HG03196 (cell line): ENCODE data around the gene C11orf16.
"Not testable (repeated sequence)": the region's sequence is repeated elsewhere in the genome, so short reads cannot be mapped to it uniquely, and the experiment has no call there.

Experiments
- ATAC-seq: cut with Tn5 transposase; IDR thresholded peaks from one replicate; pipeline ENCODE4 v1.9.1; 2021; ENCODE audit not compliant: unreplicated experiment

Gene C11orf16

DNA sequence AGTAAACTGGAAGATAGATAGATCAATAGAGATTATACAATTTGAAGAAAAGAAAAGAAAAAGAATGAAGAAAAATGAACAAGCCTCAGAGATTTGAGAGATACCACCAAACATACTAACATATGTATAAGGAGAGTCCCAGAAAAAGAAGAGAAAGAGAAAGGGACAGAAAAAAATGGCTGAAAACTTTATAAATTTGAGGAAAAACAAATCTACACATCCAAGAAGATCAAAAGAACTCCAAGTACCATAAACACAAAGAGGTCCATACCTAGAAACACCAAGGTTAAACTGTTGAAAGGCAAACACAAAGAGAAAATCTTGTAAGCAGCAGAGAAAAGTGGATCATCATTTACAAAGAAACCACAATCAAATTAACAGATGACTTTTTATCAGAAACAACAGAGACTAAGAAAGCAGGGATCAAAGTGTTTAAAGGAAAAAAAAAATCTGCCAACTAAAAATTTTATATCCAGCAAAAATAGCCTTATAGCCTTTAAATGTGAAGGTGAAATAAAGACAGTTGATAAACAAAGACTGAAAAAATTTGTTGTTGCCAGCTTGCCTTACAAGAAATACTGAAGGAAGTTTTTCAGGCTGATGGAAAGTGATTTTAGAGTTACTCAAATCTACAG is 33.5 kb downstream of the C11orf16 start:
- ATAC-seq, result no peak

DNA sequence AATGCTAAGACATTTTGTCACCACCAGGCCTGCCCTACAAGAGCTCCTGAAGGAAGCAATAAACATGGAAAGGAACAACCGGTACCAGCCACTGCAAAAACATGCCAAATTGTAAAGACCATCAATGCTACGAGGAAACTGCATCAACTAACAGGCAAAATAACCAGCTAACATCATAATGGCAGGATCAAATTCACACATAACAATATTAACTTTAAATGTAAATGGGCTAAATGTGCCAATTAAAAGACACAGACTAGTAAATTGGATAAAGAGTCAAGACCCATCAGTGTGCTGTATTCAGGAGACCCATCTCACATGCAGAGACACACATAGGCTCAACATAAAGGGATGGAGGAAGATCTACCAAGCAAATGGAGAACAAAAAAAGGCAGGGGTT is 41.6 kb downstream of the C11orf16 start:
- ATAC-seq, result not testable (repeated sequence)

DNA sequence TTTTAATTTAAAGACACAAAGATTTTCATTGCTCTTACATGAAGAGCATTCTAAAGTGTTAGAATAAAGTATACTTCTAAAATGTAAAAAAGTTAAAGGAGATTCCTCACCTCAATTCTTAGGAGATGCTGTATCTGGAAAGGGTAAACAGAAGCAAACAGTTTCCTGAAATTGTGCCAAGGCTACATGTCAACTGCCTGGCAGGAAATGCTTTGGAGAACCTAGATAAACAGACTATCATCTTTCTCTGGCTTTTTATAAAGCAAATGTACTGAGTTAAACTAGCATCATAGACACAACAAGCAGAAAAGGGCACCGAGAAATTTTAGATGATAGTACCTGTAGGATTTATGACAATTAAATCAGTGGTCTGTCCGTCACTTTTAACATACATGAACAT is 46.4 kb downstream of the C11orf16 start:
- ATAC-seq, result no peak

DNA sequence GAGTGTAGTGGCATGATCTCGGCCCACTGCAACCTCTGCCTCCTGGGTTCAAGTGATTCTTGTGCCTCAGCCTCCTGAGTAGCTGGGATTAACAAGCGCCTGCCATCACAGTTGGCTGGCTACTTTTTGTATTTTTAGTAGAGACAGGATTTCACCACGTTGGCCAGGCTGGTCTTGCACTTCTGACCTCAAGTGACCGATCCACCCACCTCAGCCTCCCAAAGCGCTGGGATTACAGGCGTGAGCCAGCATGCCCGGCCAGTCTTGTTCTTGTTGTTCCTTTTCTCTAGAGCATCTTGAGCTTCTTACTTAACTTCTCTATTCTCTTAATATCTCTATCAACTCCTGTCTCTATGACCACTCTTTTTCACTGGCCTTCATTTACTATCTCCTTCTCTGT is 51.2 kb downstream of the C11orf16 start:
- ATAC-seq, result not testable (repeated sequence)

DNA sequence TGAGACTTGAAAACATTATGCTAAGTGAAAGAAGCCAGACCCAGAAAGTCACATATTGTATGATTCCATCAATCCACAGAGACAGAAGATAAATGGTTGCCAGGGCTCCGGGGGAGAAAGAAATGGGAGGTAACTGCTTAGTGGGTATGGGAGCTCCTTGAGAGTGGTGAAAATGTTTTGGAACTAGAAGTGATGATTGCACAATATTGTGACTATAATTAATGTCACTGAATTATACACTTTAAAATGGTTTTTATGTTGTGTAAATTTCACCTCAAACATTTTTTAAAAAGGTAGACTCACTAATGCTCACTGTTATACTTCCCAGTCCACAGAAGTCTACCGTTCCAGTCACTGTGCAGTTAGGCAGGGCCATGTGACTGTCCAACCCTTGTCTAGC is 54.0 kb downstream of the C11orf16 start:
- no peak for ATAC-seq

DNA sequence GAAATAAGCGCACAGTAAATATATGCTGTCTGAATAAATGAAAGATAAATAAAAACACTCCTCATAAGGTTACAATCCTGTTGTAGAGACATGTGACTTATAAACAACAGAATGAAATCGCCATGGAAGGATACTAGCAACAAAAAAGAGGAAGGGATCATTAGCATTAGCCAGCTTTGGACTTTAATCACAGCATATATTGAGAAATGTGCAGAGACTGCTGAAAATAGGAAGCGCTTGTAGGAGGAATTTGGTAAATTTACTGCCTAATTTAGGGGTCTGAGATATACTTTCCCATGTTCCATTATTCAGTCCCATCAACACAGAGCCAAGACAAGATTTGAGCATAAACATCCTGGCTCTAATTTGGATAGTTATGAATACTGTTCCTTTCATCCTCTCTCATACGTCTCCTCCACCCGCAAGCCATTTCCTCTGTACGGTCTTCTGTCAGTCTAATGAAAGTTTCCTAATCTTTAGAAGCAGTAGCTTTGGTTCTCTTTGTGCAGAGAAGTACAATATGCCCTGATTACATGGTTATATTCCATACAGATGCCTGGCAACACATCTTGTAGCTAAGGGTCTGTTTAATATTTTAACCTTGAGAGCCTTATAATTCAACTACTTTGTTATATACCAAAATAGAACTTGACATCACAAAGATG is 58.9 kb downstream of the C11orf16 start:
- ATAC-seq, result no peak

DNA sequence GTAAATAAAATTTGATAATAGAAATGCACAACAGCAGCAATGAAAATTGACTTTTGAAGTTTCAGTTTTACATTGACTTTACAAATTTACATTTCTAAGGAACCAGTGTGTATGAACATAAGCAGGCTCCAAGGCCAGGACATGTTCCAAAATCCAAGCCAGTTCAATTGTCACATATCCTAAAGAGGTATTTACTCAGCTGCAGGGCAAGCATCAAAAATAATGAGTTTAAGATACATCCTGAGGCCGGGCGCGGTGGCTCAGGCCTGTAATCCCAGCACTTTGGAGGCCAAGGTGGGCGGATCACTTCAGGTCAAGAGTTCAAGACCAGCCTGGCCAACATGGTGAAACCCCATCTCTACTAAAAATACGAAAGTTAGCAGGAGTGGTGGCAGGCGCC is 60.8 kb downstream of the C11orf16 start:
- no peak for ATAC-seq

DNA sequence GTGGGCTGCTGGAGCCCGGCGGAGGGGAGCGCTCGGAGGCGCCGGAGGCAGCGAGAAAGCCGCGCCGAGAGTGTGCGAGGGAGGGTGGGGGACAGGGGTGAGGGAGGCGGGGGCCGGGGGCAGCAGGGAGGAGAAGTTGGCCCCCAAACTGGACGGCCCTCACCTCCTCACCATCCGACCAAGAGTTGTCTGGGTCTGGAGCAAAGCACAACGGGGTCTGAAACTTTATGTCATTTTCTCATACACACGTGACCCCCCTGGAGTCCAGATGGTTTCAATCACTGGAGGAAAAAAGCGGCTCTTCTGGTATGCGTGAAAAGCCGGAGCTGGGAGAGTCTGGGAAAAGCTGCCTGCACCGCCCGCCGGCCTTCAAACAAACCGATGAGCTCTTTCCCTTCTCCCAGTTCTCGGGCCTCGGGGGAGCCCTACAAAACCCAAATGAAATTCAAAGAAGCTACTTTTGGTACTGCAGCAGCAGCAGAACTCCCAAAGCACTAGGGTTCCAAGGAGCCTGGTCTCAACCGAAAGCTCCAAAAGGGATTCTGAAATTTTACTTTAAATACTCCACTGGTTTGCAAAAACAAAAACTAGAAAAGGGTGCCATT is 61.5 kb downstream of the C11orf16 start:
- no peak for ATAC-seq

DNA sequence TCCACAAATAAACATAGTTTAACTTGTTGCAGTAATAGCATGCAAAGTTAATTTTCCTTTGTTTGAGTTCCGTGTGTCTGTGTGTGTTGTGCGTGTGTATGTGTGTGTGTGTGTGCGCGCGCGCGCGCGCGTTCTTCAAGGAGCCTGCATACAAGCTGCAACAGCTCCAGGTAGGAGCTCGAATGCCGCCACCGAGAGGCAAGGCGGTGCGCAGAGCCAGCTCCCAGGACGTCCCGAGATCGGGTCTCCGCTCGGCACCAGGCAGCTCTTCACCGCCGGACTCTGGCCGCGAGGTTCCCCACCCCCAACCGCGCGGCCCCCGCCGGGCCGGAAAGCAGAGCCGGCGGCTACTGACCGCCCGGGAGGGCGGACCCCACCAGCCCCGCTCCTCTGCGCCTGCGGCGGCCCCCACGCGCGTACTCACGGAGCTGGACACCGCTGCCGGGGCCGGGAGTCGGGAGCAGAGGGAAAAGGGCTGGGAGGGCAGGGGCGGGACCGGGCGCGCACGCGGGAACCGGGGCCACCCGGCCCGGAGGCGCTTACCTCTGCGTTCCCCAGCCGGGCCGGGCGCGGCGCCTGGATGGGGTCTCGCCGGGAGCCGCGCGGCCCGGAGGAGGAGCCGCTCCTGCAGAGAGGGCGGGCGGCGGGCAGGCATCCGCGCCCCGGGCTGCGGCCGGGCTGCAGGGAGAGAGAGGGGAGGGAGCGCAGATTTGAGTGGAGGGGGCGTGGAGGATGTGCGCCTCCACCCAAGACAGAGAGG is 62.2 kb downstream of the C11orf16 start:
- ATAC-seq, result no peak
